Measurements from ENCODE around the gene SIN3B. TPM values are rescaled to one million over a fixed set of nuclear protein-coding genes. Genes with fewer than 3 reads are reported as not detected.

Gene SIN3B
- total and polyA plus RNA-seq, 9 of the 15 experiments (the other 6 are each of a cell fraction or from before 2014, with no cell fraction given) = 0.51 to 34.2 (median 14.3) TPM

DNA sequence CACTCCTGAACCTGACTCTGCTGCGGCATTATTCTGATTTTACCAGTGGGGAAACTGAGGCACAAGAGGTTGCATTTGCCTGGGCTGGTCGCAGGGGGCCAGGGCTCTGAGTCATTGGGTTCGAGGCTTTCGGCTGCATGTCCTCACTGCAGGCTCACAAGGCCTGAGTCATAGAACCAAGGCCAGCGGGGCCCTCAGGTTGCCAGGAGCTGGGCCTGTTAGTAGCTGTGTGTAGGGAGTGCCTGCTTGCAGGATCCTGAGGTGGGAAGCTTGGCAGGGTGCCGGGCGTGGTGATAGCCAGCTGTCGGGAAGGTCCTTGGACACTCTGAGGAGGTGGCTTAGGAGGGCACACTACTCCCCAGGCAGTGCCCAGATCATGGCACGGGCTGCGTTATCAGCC is 38.0 kb downstream of the SIN3B start:
- Histone ChIP-seq H3K4me3 (no peak overlapping the region), H3K79me2 (ENCODE audit: control insufficient read depth, insufficient read depth, low read length) (no peaks in the 10 kb centered on the region), H3K9me3 (replicated peaks; ENCODE audit: control insufficient read depth, insufficient read depth, low read depth, low read length) (no peaks in the 10 kb centered on the region), H2AFZ (ENCODE audit: low read depth, low read length) (no peak overlapping the region), H3K4me2 (ENCODE audit: insufficient read depth, low read length) (no peak overlapping the region), H3K27ac (ENCODE audit: extremely low read depth, low read depth, low read length) (no peak overlapping the region), H3K9ac (ENCODE audit: insufficient read depth in 1 of 2, low read depth in 2 of 2, low read length in 2 of 2) (no peak overlapping the region), H3K9me1 (ENCODE audit: control insufficient read depth, insufficient read depth, low read length) (no peaks in the 10 kb centered on the region), H3K4me1 (replicated peaks in 1 of 2; ENCODE audit: control insufficient read depth in 2 of 2, insufficient read depth in 2 of 2, low read length in 2 of 2) (peaks cover 0 to 20% of the 10 kb centered on the region in 2 experiments; a peak in 2 of 5 replicates), H4K20me1 (replicated peaks; ENCODE audit: control insufficient read depth, insufficient read depth, low read length) (no peaks in the 10 kb centered on the region), H3K27me3 (ENCODE audit: control insufficient read depth in 2 of 2, insufficient read depth in 2 of 2, low read length in 2 of 2) (no peaks in the 10 kb centered on the region), H3K36me3 (ENCODE audit: control insufficient read depth, insufficient read depth, low read length) (peaks cover 82% of the 10 kb centered on the region)
- ATAC-seq = no peak
- no peak for DNase-seq (ENCODE audit: extremely low read depth in 1 of 4, low spot score in 3 of 4)
- 93% methylated on average over 10 of the region's 10 CpGs for WGBS (ENCODE audit: insufficient coverage, low coverage, missing lambda C conversion rate)
- FAIRE-seq = no peak
- BruUV-seq (replicated peaks) = no TSS peak
- intact Hi-C loops (cut with micrococcal nuclease) (no loop called here), in situ Hi-C loops (cut with MboI) (no loop called here)
- POLR2A ChIA-PET = no interaction called here
- CTCF ChIA-PET (ENCODE audit: low intra/inter-chr PET ratio) = no interaction called here
- TF ChIP-seq ZFP36 (IDR thresholded peaks at IDR 0.05; ENCODE audit: low read depth, low read length, partially characterized antibody) (no peak), SMC3 (conservative IDR thresholded peaks at IDR 0.05; ENCODE audit: insufficient read depth, low read depth, low read length) (no peak), ZNF134 (CRISPR knock-in tag; conservative IDR thresholded peaks at IDR 0.05) (no peak), ZNF584 (CRISPR knock-in tag; IDR thresholded peaks at IDR 0.05; ENCODE audit: low read depth) (no peak), PHF20 (IDR thresholded peaks at IDR 0.05; ENCODE audit: partially characterized antibody) (no peak), RUNX1 (IDR thresholded peaks at IDR 0.05; ENCODE audit: low read depth) (no peak), POLR2AphosphoS2 (IDR thresholded peaks at IDR 0.05; ENCODE audit: low read length) (no peak), KHSRP (IDR thresholded peaks at IDR 0.05) (no peak), HSF4 (CRISPR knock-in tag; IDR thresholded peaks at IDR 0.05; ENCODE audit: borderline replicate concordance) (no peak), SRSF3 (IDR thresholded peaks at IDR 0.05; ENCODE audit: insufficient read depth, low read length) (no peak), MCM5 (IDR thresholded peaks at IDR 0.05; ENCODE audit: low read depth) (no peak), SMARCA5 (IDR thresholded peaks at IDR 0.05) (no peak), MEIS2 (IDR thresholded peaks at IDR 0.05; ENCODE audit: partially characterized antibody) (no peak), SAFB (IDR thresholded peaks at IDR 0.05; ENCODE audit: borderline replicate concordance, low read depth, low read length) (no peak), IRF2 (CRISPR knock-in tag; IDR thresholded peaks at IDR 0.05) (no peak), DIDO1 (tag; IDR thresholded peaks at IDR 0.05; ENCODE audit: low read depth) (no peak)
- TF ChIP-seq, protein P1, sequence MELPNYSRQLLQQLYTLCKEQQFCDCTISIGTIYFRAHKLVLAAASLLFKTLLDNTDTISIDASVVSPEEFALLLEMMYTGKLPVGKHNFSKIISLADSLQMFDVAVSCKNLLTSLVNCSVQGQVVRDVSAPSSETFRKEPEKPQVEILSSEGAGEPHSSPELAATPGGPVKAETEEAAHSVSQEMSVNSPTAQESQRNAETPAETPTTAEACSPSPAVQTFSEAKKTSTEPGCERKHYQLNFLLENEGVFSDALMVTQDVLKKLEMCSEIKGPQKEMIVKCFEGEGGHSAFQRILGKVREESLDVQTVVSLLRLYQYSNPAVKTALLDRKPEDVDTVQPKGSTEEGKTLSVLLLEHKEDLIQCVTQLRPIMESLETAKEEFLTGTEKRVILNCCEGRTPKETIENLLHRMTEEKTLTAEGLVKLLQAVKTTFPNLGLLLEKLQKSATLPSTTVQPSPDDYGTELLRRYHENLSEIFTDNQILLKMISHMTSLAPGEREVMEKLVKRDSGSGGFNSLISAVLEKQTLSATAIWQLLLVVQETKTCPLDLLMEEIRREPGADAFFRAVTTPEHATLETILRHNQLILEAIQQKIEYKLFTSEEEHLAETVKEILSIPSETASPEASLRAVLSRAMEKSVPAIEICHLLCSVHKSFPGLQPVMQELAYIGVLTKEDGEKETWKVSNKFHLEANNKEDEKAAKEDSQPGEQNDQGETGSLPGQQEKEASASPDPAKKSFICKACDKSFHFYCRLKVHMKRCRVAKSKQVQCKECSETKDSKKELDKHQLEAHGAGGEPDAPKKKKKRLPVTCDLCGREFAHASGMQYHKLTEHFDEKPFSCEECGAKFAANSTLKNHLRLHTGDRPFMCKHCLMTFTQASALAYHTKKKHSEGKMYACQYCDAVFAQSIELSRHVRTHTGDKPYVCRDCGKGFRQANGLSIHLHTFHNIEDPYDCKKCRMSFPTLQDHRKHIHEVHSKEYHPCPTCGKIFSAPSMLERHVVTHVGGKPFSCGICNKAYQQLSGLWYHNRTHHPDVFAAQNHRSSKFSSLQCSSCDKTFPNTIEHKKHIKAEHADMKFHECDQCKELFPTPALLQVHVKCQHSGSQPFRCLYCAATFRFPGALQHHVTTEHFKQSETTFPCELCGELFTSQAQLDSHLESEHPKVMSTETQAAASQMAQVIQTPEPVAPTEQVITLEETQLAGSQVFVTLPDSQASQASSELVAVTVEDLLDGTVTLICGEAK (IDR thresholded peaks at IDR 0.05) = no peak
- TF ChIP-seq, protein P1 (CRISPR knock-in tag; IDR thresholded peaks at IDR 0.05) = no peak
